H1 (cell line): Measurements from ENCODE around the gene THBS4. TPM values are rescaled to one million over a fixed set of nuclear protein-coding genes. Genes with fewer than 3 reads are reported as not detected.
A peak's percentile ranks its signal among the peaks of the same experiment; 100 is the strongest.

Experiments
- CTCF ChIA-PET: fragments of 300-600 bp; sonication (Branson Sonifier 250); formaldehyde crosslinking; loops from one replicate; lab custom pipeline; 2021; ENCODE audit not compliant: partially characterized antibody; lab: Charles Lee
- POLR2A ChIA-PET: fragments of 300-600 bp; sonication (Branson Sonifier 250); formaldehyde crosslinking; loops from one replicate; lab custom pipeline; 2021; ENCODE audit warnings: inconsistent platforms; ENCODE audit not compliant: partially characterized antibody; lab: Charles Lee
- DNase-seq, 2 experiments: peaks; one replicate each; pipeline versions ENCODE4 v3.0.0 to v3.0.0-alpha.2; 2010 to 2022; ENCODE audit warnings: low spot score in 2 of 2, low read depth in 1 of 2, mixed read lengths in 1 of 2
- FAIRE-seq: peaks from 2 replicates; lab custom pipeline; 2011; peaks lifted over from hg19 to GRCh38; lab: Jason Lieb, UNC
- H2AFZ ChIP-seq: 2 replicates; pipeline ENCODE4 v1.8.1; 2012; ENCODE audit warnings: low read length, inconsistent platforms
- H2AK5ac ChIP-seq: 2 replicates; pipeline ENCODE4 v1.6.1; 2013; ENCODE audit warnings: low read depth, low read length
- H2BK120ac ChIP-seq: replicated peaks from 2 replicates; pipeline ENCODE3; 2013; ENCODE audit warnings: low read depth, low read length, inconsistent platforms
- H2BK12ac ChIP-seq: 2 replicates; pipeline ENCODE4 v1.6.1; 2013; ENCODE audit warnings: low read depth, low read length
- H2BK15ac ChIP-seq: 2 replicates; pipeline ENCODE4 v1.6.1; 2013; ENCODE audit warnings: low read length
- H2BK20ac ChIP-seq: 2 replicates; pipeline ENCODE4 v1.6.1; 2013; ENCODE audit warnings: low read length
- H2BK5ac ChIP-seq: 2 replicates; pipeline ENCODE4 v1.6.1; 2013; ENCODE audit warnings: low read depth, low read length
- H3K14ac ChIP-seq: 2 replicates; pipeline ENCODE4 v1.6.1; 2013; ENCODE audit warnings: inconsistent platforms; ENCODE audit not compliant: insufficient read length
- H3K18ac ChIP-seq: 2 replicates; pipeline ENCODE4 v1.6.1; 2013; ENCODE audit warnings: low read length; ENCODE audit errors: extremely low read depth
- H3K23ac ChIP-seq: 2 replicates; pipeline ENCODE4 v1.6.1; 2013; ENCODE audit warnings: inconsistent platforms; ENCODE audit not compliant: insufficient read length
- H3K23me2 ChIP-seq: 2 replicates; pipeline ENCODE4 v1.6.1; 2013; ENCODE audit warnings: low read depth, low read length
- H3K27ac ChIP-seq: 2 replicates; pipeline ENCODE4 v1.6.1; 2011; ENCODE audit warnings: low read depth, low read length, inconsistent platforms
- H3K27me3 ChIP-seq, 4 experiments: replicated peaks in 1 of 4; 1 replicate in 1 of 4; 2 replicates in 3 of 4; pipeline versions ENCODE4 v1.6.1 to v1.8.1; 2011 to 2013; ENCODE audit warnings: low read length in 3 of 4, mild to moderate bottlenecking in 3 of 4, inconsistent platforms in 2 of 4, mixed read lengths in 2 of 4, moderate library complexity in 1 of 4; ENCODE audit not compliant: control insufficient read depth in 3 of 4, insufficient read depth in 3 of 4; ENCODE audit errors: extremely low read depth in 1 of 4
- H3K36me3 ChIP-seq, 4 experiments: 2 replicates each; pipeline versions ENCODE4 v1.6.1 to v1.8.1; 2011 to 2013; ENCODE audit warnings: mild to moderate bottlenecking in 4 of 4, low read length in 3 of 4, moderate library complexity in 2 of 4, control low read depth in 1 of 4, inconsistent platforms in 1 of 4; ENCODE audit not compliant: insufficient read depth in 4 of 4, control insufficient read depth in 2 of 4
- H3K4ac ChIP-seq: replicated peaks from 2 replicates; pipeline ENCODE3; 2013; ENCODE audit warnings: low read length, low read depth, mixed read lengths, inconsistent platforms; ENCODE audit not compliant: insufficient read length
- H3K4me1 ChIP-seq, 4 experiments: replicated peaks in 1 of 4; 1 replicate in 1 of 4; 2 replicates in 3 of 4; pipeline versions ENCODE4 v1.6.1 to v1.8.1; 2011 to 2013; ENCODE audit warnings: low read length in 3 of 4, inconsistent platforms in 2 of 4, mixed read lengths in 1 of 4; ENCODE audit not compliant: insufficient read depth in 4 of 4, control insufficient read depth in 3 of 4
- H3K4me2 ChIP-seq, 2 experiments: 2 replicates each; pipeline versions ENCODE4 v1.6.1 to v1.8.1; 2011 to 2013; ENCODE audit warnings: low read depth in 2 of 2, low read length in 2 of 2, control low read depth in 1 of 2, inconsistent platforms in 1 of 2, mild to moderate bottlenecking in 1 of 2; ENCODE audit not compliant: insufficient read depth in 1 of 2
- H3K4me3 ChIP-seq, 4 experiments: fragments of 200-600, 300-600 bp in 1 of 4; sonication (generic), shearing (Covaris generic), sonication (Bioruptor Twin) in 1 of 4; 2 replicates each; pipeline versions ENCODE4 v1.5.1 to v1.8.1; 2011 to 2016; ENCODE audit warnings: low read length in 4 of 4, low read depth in 3 of 4, control low read depth in 2 of 4, inconsistent platforms in 2 of 4, mild to moderate bottlenecking in 2 of 4, mixed read lengths in 1 of 4, moderate library complexity in 1 of 4; ENCODE audit not compliant: insufficient read depth in 2 of 4; ENCODE audit errors: extremely low read depth in 1 of 4
- H3K56ac ChIP-seq: replicated peaks from 2 replicates; pipeline ENCODE3; 2013; ENCODE audit warnings: low read depth, mild to moderate bottlenecking, mixed read lengths, low read length, inconsistent platforms; ENCODE audit not compliant: insufficient read length
- H3K79me1 ChIP-seq: 2 replicates; pipeline ENCODE4 v1.6.1; 2013; ENCODE audit warnings: low read depth, low read length, control low read depth
- H3K79me2 ChIP-seq, 2 experiments: 2 replicates each; pipeline versions ENCODE4 v1.6.1 to v1.8.1; 2012 to 2013; ENCODE audit warnings: low read length in 2 of 2, mild to moderate bottlenecking in 2 of 2, inconsistent platforms in 1 of 2; ENCODE audit not compliant: insufficient read depth in 2 of 2, control insufficient read depth in 1 of 2
- H3K9ac ChIP-seq, 4 experiments: replicated peaks in 1 of 4; 1 replicate in 1 of 4; 2 replicates in 3 of 4; pipeline versions ENCODE4 v1.6.1 to v1.8.1; 2011 to 2013; ENCODE audit warnings: low read depth in 3 of 4, low read length in 3 of 4, control low read depth in 2 of 4, mild to moderate bottlenecking in 2 of 4, moderate library complexity in 2 of 4, inconsistent platforms in 1 of 4; ENCODE audit errors: extremely low read depth in 1 of 4
- H3K9me3 ChIP-seq, 2 experiments: 2 replicates each; pipeline versions ENCODE4 v1.6.1 to v1.8.1; 2012 to 2013; ENCODE audit warnings: mild to moderate bottlenecking in 2 of 2, moderate library complexity in 2 of 2, control low read depth in 1 of 2, inconsistent platforms in 1 of 2, low read depth in 1 of 2, low read length in 1 of 2, mixed read lengths in 1 of 2; ENCODE audit not compliant: insufficient read depth in 2 of 2
- H4K20me1 ChIP-seq, 2 experiments: replicated peaks in 1 of 2; 2 replicates each; pipeline versions ENCODE3 to v1.8.1; 2011 to 2013; ENCODE audit warnings: inconsistent platforms in 2 of 2, low read length in 2 of 2, mild to moderate bottlenecking in 1 of 2; ENCODE audit not compliant: insufficient read depth in 2 of 2, control insufficient read depth in 1 of 2
- H4K5ac ChIP-seq: 2 replicates; pipeline ENCODE4 v1.6.1; 2013; ENCODE audit warnings: low read length, low read depth, mixed read lengths, inconsistent platforms; ENCODE audit not compliant: insufficient read length
- H4K8ac ChIP-seq: 2 replicates; pipeline ENCODE4 v1.8.0; 2013; ENCODE audit warnings: mild to moderate bottlenecking, moderate library complexity, low read length, inconsistent platforms; ENCODE audit not compliant: insufficient read depth; ENCODE audit errors: extremely low read depth
- H4K91ac ChIP-seq: replicated peaks from 2 replicates; pipeline ENCODE3; 2013; ENCODE audit warnings: low read length, mixed read lengths, inconsistent platforms; ENCODE audit not compliant: insufficient read length
- EGR1 ChIP-seq: IDR thresholded peaks from 2 replicates; pipeline ENCODE4 v1.6.1; 2011; ENCODE audit warnings: low read depth, low read length, borderline replicate concordance
- MAFK ChIP-seq: IDR thresholded peaks from 2 replicates; pipeline ENCODE4 v1.6.1; 2012; ENCODE audit warnings: low read depth, mild to moderate bottlenecking, improper control_type of control experiment, low read length
- RXRA ChIP-seq: IDR thresholded peaks from 2 replicates; pipeline ENCODE4 v1.6.1; 2011; ENCODE audit warnings: low read depth, mild to moderate bottlenecking, low read length, moderate library complexity; ENCODE audit not compliant: insufficient read depth
- WGBS, 2 experiments: shearing (Covaris generic) in 1 of 2; methylation state at CpG; one replicate each; pipeline versions ENCODE4 v1.1.6 to v1.1.7; 2013 to 2015; ENCODE audit warnings: low lambda C conversion rate in 2 of 2, mixed read lengths in 2 of 2, inconsistent platforms in 1 of 2, low coverage in 1 of 2, missing lambda C conversion rate in 1 of 2; ENCODE audit not compliant: insufficient replicate concordance in 2 of 2, insufficient coverage in 1 of 2, insufficient read length in 1 of 2; ENCODE audit errors: extremely low coverage in 1 of 2, missing lambda C conversion rate in 1 of 2; 5-methylcytosine and 5-hydroxymethylcytosine counted together
- polyA plus RNA-seq, 7 experiments: library from polyadenylated mRNA; depleted of rRNA in 3 of 7; stranded (reverse) in 5 of 7; unstranded in 2 of 7; fragments of >200 nt in 5 of 7; fragments of 200-250 nt in 2 of 7; gene quantifications; 1 replicate in 5 of 7; 2 replicates in 1 of 7; 4 replicates in 1 of 7; pipeline versions ENCODE4 v1.2.1 to v1.2.3, GENCODE V29; 2011 to 2013; ENCODE audit warnings: missing spikeins in 2 of 7, mixed read lengths in 2 of 7
- total RNA-seq: library from RNA; stranded (reverse); fragmentation: NEBNext Ultra II Directional; extraction: Animal tissue kit (Norgen Biotek cat#: 25700); gene quantifications from 2 replicates; pipeline ENCODE4 v1.2.1, GENCODE V29; 2021

The THBS4 gene
- total and polyA plus RNA-seq, 2 of the 8 experiments (the other 6 are each of a cell fraction or from before 2014, with no cell fraction given) = 12.8 to 25.4 TPM

DNA sequence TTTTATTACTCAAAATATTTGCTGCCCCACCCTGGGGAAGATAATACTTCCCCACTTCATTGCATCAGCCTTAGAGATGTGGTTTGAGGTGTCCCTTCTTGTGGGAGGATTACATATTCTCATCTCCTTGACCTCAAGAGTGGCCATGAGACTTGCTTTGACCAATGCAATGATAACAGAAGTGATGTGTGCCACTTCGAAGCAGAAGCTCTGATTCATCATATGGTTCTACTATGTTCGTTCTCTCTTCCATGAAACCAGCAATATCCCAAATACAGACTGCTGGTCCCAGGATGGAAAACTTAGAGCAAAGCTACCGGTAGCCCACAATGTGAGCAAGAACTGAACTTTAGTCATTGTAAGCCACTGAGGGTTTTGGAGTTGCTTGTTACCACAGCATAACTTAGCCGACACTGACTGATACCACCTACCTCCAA is 92.0 kb downstream of the THBS4 start:
- Histone ChIP-seq H3K79me1 (no peaks in the 10 kb centered on the region), H4K91ac (no peak overlapping the region), H2AFZ (no peak overlapping the region), H3K23me2 (no peaks in the 10 kb centered on the region), H3K4me3 (no peak overlapping the region), H4K20me1 (no peaks in the 10 kb centered on the region), H2BK15ac (no peak overlapping the region; the same call in 1 of the 2 replicates), H3K4ac (no peak overlapping the region), H3K56ac (no peak overlapping the region), H2BK120ac (no peak overlapping the region), H3K4me1 (no peaks in the 10 kb centered on the region; a peak in 1 of 7 replicates), H3K27ac (no peak overlapping the region), H4K5ac (no peak overlapping the region), H3K4me2 (no peak overlapping the region), H3K9ac (no peak overlapping the region), H2BK20ac (peak overlapping the region; percentile 91; the same call in 1 of the 2 replicates), H3K27me3 (no peaks in the 10 kb centered on the region), H4K8ac (no peak overlapping the region), H3K23ac (no peak overlapping the region), H3K79me2 (no peaks in the 10 kb centered on the region), H3K9me3 (peaks cover 2 to 5% of the 10 kb centered on the region in 2 experiments; a peak in 3 of 4 replicates), H2AK5ac (no peak overlapping the region), H2BK5ac (no peak overlapping the region), H2BK12ac (peak overlapping the region; percentile 83; the same call in 1 of the 2 replicates), H3K36me3 (no peaks in the 10 kb centered on the region; a peak in 1 of 8 replicates), H3K18ac (no peak overlapping the region), H3K14ac (no peak overlapping the region)
- TF ChIP-seq RXRA (no peak), MAFK (no peak), EGR1 (no peak)
- ChIA-PET POLR2A (interaction anchor here (0.5 to 2.5 kb wide), 4 partner anchors 9 to 131 kb away, joined by 3 to 6 read pairs (median 3); no protein-coding TSS in a partner anchor), CTCF (interaction anchor here (0.6 to 2.0 kb wide), 4 partner anchors 9 to 77 kb away, joined by 3 to 6 read pairs (median 4); no protein-coding TSS in a partner anchor)
- FAIRE-seq (no peak), DNase-seq (no peak)
- 92% methylated on average over 4 of the region's 4 CpGs; no CpG with 5 or more reads in 1 of the 2 experiments for WGBS, 2 experiments
